VCaP (cell line): ENCODE measurements around the gene CLDN16.

Source experiments
- H3K27ac ChIP-seq: fragments of 450-650 bp; 2 replicates; pipeline ENCODE4 v1.5.1; 2017
- CTCF ChIP-seq: fragments of 450-650 bp; conservative IDR thresholded peaks from 2 replicates; pipeline ENCODE4 v1.5.1; 2017; ENCODE audit warnings: mild to moderate bottlenecking, moderate library complexity

Gene CLDN16

GRCh38 chr3:190448256-190448655 is 60.3 kb downstream of the CLDN16 start:
- H3K27ac ChIP-seq = peak overlapping the region; percentile 73
- no peak for TF ChIP-seq CTCF

GRCh38 chr3:190449801-190450200 is 61.8 kb downstream of the CLDN16 start, which contains the start of gene TMEM207:
TSS of gene TMEM207 (minus strand) at chr3:190449901. CDS start at chr3:190449809, 92 bp downstream.
- H3K27ac ChIP-seq = peak within 1 kb of the TSS; percentile 73
- no peak for TF ChIP-seq CTCF

GRCh38 chr3:190455828-190456227 is 67.9 kb downstream of the CLDN16 start:
- no peak overlapping the region for H3K27ac ChIP-seq
- no peak for TF ChIP-seq CTCF

GRCh38 chr3:190456770-190457169 is 68.8 kb downstream of the CLDN16 start:
- no peak for TF ChIP-seq CTCF
- H3K27ac ChIP-seq = no peak overlapping the region

- TF ChIP-seq CTCF = peak; percentile 49
- H3K27ac ChIP-seq = no peak overlapping the region
Measured at GRCh38 chr3:190458040-190458439, 70.1 kb downstream of the CLDN16 start.
